Activated T-cell treated with anti-CD3 and anti-CD28 coated beads for 24 hours (primary cell): ENCODE data around the gene P4HA2.

ENCODE experiments used
- DNase-seq: peaks from one replicate; pipeline ENCODE4 v3.0.0-alpha.2; 2020; ENCODE audit warnings: low read depth

The P4HA2 gene

GRCh38 chr5:132223861-132224260, 3.8 kb downstream of the P4HA2 start:
- no peak for DNase-seq

- no peak for DNase-seq
Measured at GRCh38 chr5:132222649-132223038, 5.0 kb downstream of the P4HA2 start.

- no peak for DNase-seq
Measured at GRCh38 chr5:132221781-132222648, 5.6 kb downstream of the P4HA2 start.

- DNase-seq: no peak
Measured at GRCh38 chr5:132220491-132220890, 7.2 kb downstream of the P4HA2 start.

- DNase-seq: no peak
Measured at GRCh38 chr5:132219981-132220380, 7.7 kb downstream of the P4HA2 start.

GRCh38 chr5:132219289-132219970, 8.2 kb downstream of the P4HA2 start:
- DNase-seq: no peak

GRCh38 chr5:132218321-132218720, 9.3 kb downstream of the P4HA2 start:
- no peak for DNase-seq

GRCh38 chr5:132215329-132215728, 12.3 kb downstream of the P4HA2 start:
- no peak for DNase-seq

- no peak for DNase-seq
Measured at GRCh38 chr5:132214491-132214890, 13.2 kb downstream of the P4HA2 start.

GRCh38 chr5:132213666-132214065, 14.0 kb downstream of the P4HA2 start:
- DNase-seq: no peak

GRCh38 chr5:132211787-132212186, 15.9 kb downstream of the P4HA2 start:
- DNase-seq: no peak

- DNase-seq: no peak
Measured at GRCh38 chr5:132210944-132211343, 16.7 kb downstream of the P4HA2 start.

- DNase-seq: no peak
Measured at GRCh38 chr5:132209901-132210545, 17.6 kb downstream of the P4HA2 start.

- DNase-seq: no peak
Measured at GRCh38 chr5:132209131-132209530, 18.5 kb downstream of the P4HA2 start.

- no peak for DNase-seq
Measured at GRCh38 chr5:132207778-132208177, 19.9 kb downstream of the P4HA2 start.

- DNase-seq: no peak
Measured at GRCh38 chr5:132206782-132207181, 20.9 kb downstream of the P4HA2 start.

- no peak for DNase-seq
Measured at GRCh38 chr5:132205385-132206125, 22.1 kb downstream of the P4HA2 start.

- DNase-seq: no peak
Measured at GRCh38 chr5:132204371-132205135, 23.1 kb downstream of the P4HA2 start.

- DNase-seq: no peak
Measured at GRCh38 chr5:132203916-132204315, 23.7 kb downstream of the P4HA2 start.

GRCh38 chr5:132203464-132203818, 24.2 kb downstream of the P4HA2 start:
- no peak for DNase-seq

- DNase-seq: no peak
Measured at GRCh38 chr5:132202711-132203463, 24.8 kb downstream of the P4HA2 start.
